Pancreas (tissue), 10 donors: Measurements from ENCODE around the gene WWOX. TPM values are rescaled to one million over a fixed set of nuclear protein-coding genes. Genes with fewer than 3 reads are reported as not detected.

ENCODE experiments used
- ATAC-seq, 4 donors: fragments of 200-7000 bp; cut with Tn5 transposase; one replicate each; pipeline versions ENCODE4 v1.8.0 to v1.9.1; 2020; ENCODE audit warnings: mild to moderate bottlenecking in 4 of 4, moderate library complexity in 4 of 4
- DNase-seq, 6 donors: peaks; one replicate each; pipeline ENCODE4 v3.0.0-alpha.2; 2020
- FAIRE-seq: peaks from 2 replicates; lab custom pipeline; 2012; peaks lifted over from hg19 to GRCh38; lab: Jason Lieb, UNC
- H3K27ac ChIP-seq, 4 donors: fragments of 200-600 bp; sonication (generic); 1 replicate in 3 of 4; 2 replicates in 1 of 4; pipeline versions ENCODE4 v1.5.0 to v1.8.0; 2020
- H3K27me3 ChIP-seq, 4 donors: fragments of 200-600 bp; one replicate each; pipeline ENCODE4 v1.8.0; 2021
- H3K36me3 ChIP-seq, 3 donors: fragments of 200-600 bp; sonication (generic) in 1 of 3; one replicate each; pipeline versions ENCODE4 v1.5.0 to v1.8.0; 2020 to 2021
- H3K4me1 ChIP-seq, 3 donors: fragments of 200-600 bp; one replicate each; pipeline ENCODE4 v1.8.0; 2021
- H3K4me3 ChIP-seq, 4 donors: fragments of 200-600 bp; sonication (generic) in 2 of 4; one replicate each; pipeline versions ENCODE4 v1.5.0 to v1.8.0; 2020 to 2021
- H3K9me3 ChIP-seq, 4 donors: fragments of 200-600 bp; one replicate each; pipeline ENCODE4 v1.8.0; 2021
- WGBS, 2 donors: extraction: QIAGEN DNeasy Blood & Tissue Kit; methylation state at CpG; one replicate each; pipeline ENCODE4 v1.1.7; 2013; 5-methylcytosine and 5-hydroxymethylcytosine counted together
- intact Hi-C, 3 donors: fragments of 100-400 bp; cut with DNase I; formaldehyde crosslinking; loops; one replicate each; pipeline versions ENCODE4 v1.11.1 to v1.14.2; 2022
- polyA plus RNA-seq, 2 donors: library from polyadenylated mRNA; stranded (reverse); fragments of 200-250 nt; gene quantifications; one replicate each; pipeline ENCODE4 v1.2.3, GENCODE V29; 2013
- total RNA-seq, 6 donors: library from RNA; stranded (reverse); fragmentation: NEBNext Ultra II Directional in 4 of 6; extraction: Animal tissue kit (Norgen Biotek cat#: 25700) in 4 of 6; gene quantifications; one replicate each; pipeline versions ENCODE4 v1.2.1 to v1.2.4, GENCODE V29; 2021 to 2023
- TF ChIP-seq, protein P1 (sequence below), 4 donors: fragments of 200-600 bp; sonication (generic) in 3 of 4; IDR thresholded peaks; one replicate each; pipeline versions ENCODE4 v1.5.0 to v1.8.0; 2021; ENCODE audit warnings: antibody characterized with exemption in 4 of 4
- donor health status: healthy with polysubstance abuse.
- donor health status: DM: no; HTN: no; CAD: no; lungs with moderate emphysema.
- donor health status: DM: no; HTN: no; CAD: no.
- donor health status: control.
- donor health status: control.
- donor health status: Bipolar disorder and iron deficiency.
- donor health status: DM: yes; HTN: yes; CAD: no.
- donor health status: DM: no; HTN: no; CAD: no.
- donor health status: DM: no; HTN: no; CAD: no.
- donor health status: DM: yes; HTN: yes; CAD: no.

The WWOX gene
- total and polyA plus RNA-seq, 8 donors = 6.8 to 14.4 (median 10.8) TPM

GRCh38 chr16:78407191-78407590 lies 307.7 kb downstream of the WWOX start:
- FAIRE-seq (no peak), DNase-seq (no peak), ATAC-seq (no peak)
- intact Hi-C loops = no loop called here
- Histone ChIP-seq H3K4me1 (no peaks in the 10 kb centered on the region), H3K36me3 (no peaks in the 10 kb centered on the region), H3K27ac (no peak overlapping the region), H3K27me3 (no peaks in the 10 kb centered on the region), H3K4me3 (no peak overlapping the region), H3K9me3 (no peaks in the 10 kb centered on the region)
- TF ChIP-seq, protein P1, sequence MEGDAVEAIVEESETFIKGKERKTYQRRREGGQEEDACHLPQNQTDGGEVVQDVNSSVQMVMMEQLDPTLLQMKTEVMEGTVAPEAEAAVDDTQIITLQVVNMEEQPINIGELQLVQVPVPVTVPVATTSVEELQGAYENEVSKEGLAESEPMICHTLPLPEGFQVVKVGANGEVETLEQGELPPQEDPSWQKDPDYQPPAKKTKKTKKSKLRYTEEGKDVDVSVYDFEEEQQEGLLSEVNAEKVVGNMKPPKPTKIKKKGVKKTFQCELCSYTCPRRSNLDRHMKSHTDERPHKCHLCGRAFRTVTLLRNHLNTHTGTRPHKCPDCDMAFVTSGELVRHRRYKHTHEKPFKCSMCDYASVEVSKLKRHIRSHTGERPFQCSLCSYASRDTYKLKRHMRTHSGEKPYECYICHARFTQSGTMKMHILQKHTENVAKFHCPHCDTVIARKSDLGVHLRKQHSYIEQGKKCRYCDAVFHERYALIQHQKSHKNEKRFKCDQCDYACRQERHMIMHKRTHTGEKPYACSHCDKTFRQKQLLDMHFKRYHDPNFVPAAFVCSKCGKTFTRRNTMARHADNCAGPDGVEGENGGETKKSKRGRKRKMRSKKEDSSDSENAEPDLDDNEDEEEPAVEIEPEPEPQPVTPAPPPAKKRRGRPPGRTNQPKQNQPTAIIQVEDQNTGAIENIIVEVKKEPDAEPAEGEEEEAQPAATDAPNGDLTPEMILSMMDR (IDR thresholded peaks at IDR 0.05) = no peak

DNA sequence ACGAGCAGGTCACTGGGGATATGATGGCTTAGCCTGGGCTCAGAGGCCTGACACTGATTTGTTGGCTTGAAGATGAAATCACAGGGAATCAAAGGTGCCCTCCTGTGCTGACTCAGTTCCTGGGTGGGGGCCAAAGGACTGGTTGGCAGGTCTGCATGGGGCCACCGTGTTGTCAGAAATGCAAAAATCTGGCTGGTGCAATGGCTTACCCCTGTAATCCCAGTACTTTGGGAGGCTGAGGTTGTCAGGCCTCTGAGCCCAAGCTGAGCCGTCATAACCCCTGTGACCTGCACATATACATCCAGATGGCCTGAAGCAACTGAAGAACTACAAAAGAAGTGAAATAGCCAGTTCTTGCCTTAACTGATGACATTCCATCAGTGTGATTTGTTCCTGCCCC lies 314.2 kb downstream of the WWOX start:
- FAIRE-seq (no peak), DNase-seq (no peak), ATAC-seq (no peak)
- 94% methylated on average over 3 of the region's 3 CpGs for WGBS, 2 donors
- H3K36me3 ChIP-seq = no peaks in the 10 kb centered on the region
- no peaks in the 10 kb centered on the region for H3K4me1 ChIP-seq
- H3K4me3 ChIP-seq = no peak overlapping the region
- H3K9me3 ChIP-seq = no peaks in the 10 kb centered on the region
- TF ChIP-seq, protein P1 (IDR thresholded peaks at IDR 0.05) = no peak
- H3K27me3 ChIP-seq = no peaks in the 10 kb centered on the region
- H3K27ac ChIP-seq = no peak overlapping the region
- intact Hi-C loops = no loop called here

DNA sequence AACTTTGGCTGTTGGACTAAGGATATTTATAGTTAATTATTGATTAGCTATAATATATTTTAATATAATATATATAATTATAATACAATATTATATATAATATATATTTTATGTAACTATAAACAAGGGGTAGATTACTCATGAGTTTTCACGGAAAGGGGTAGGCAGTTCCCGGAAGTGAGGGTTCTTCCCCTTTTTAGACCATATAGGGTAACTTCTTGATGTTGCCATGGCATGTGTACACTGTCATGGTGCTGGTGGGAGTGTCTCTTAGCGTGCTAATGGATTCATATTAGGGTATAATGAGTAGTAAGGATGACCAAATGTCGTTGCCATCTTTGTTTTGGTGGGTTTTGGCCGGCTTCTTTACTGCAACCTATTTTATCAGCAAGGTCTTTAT lies 315.6 kb downstream of the WWOX start:
- Histone ChIP-seq H3K4me3 (no peak overlapping the region), H3K27me3 (no peaks in the 10 kb centered on the region), H3K36me3 (no peaks in the 10 kb centered on the region), H3K4me1 (no peaks in the 10 kb centered on the region), H3K9me3 (no peaks in the 10 kb centered on the region), H3K27ac (no peak overlapping the region)
- no peak for FAIRE-seq
- intact Hi-C loops = no loop called here
- no peak for ATAC-seq
- TF ChIP-seq, protein P1 (IDR thresholded peaks at IDR 0.05) = no peak
- 95 to 98% methylated on average over 5 of the region's 5 CpGs for WGBS, 2 donors
- DNase-seq = no peak

DNA sequence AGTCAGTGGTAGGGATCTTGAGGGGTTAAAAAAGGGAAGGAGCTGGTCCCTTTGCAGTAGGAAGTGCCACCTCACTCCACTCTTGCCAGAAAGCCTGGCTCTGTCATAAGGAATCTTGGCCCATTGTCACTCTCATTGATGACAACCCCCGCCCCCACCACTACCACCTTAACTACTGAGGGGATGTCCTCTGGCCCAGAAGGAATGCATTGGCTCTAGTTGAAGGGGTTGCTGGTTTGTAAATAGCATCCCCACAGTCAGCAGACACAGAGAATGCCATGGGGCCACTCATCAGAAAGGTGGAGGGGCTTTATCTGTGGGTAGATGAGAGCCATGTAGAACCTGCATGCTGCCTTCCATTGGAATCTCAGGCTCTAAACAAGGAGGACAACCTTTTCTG lies 316.2 kb downstream of the WWOX start:
- no peaks in the 10 kb centered on the region for H3K27me3 ChIP-seq
- TF ChIP-seq, protein P1 (IDR thresholded peaks at IDR 0.05) = no peak
- no peaks in the 10 kb centered on the region for H3K36me3 ChIP-seq
- DNase-seq (no peak), ATAC-seq (no peak), FAIRE-seq (no peak)
- H3K27ac ChIP-seq = no peak overlapping the region
- WGBS, 2 donors = 97 to 100% methylated on average over 1 of the region's 1 CpG
- intact Hi-C loops = no loop called here
- H3K9me3 ChIP-seq = no peaks in the 10 kb centered on the region
- no peaks in the 10 kb centered on the region for H3K4me1 ChIP-seq
- no peak overlapping the region for H3K4me3 ChIP-seq

DNA sequence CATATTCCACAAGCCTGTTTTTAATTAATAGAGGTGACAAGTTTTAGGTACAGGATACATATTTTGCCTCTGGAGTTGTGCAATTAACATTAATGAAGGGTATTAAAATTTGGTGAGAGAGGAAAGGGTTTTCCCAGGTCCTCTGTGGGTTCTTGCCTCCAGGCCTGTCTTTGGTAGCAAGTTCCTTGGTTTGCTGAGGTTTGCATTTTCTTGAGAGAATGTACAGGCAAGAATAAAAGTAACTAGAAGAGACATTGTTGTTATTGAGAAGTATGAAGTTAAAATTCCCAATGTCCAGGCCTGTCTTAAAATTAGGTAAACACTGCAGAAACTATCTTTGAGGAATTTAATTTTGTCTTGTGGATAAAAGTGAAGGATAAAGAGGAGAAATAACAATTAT lies 316.9 kb downstream of the WWOX start:
- H3K36me3 ChIP-seq = no peaks in the 10 kb centered on the region
- no peak for FAIRE-seq
- TF ChIP-seq, protein P1 (IDR thresholded peaks at IDR 0.05) = no peak
- DNase-seq = no peak
- no peak overlapping the region for H3K4me3 ChIP-seq
- H3K4me1 ChIP-seq = no peaks in the 10 kb centered on the region
- no peak for ATAC-seq
- no peak overlapping the region for H3K27ac ChIP-seq
- no peaks in the 10 kb centered on the region for H3K9me3 ChIP-seq
- no peaks in the 10 kb centered on the region for H3K27me3 ChIP-seq
- intact Hi-C loops = no loop called here
